GM18907 (cell line): Measurements from ENCODE around the gene RAB6B.

ENCODE experiments used
- ATAC-seq: cut with Tn5 transposase; IDR thresholded peaks from one replicate; pipeline ENCODE4 v1.9.1; 2021; ENCODE audit warnings: mild to moderate bottlenecking, moderate library complexity; ENCODE audit not compliant: unreplicated experiment

RAB6B gene

DNA sequence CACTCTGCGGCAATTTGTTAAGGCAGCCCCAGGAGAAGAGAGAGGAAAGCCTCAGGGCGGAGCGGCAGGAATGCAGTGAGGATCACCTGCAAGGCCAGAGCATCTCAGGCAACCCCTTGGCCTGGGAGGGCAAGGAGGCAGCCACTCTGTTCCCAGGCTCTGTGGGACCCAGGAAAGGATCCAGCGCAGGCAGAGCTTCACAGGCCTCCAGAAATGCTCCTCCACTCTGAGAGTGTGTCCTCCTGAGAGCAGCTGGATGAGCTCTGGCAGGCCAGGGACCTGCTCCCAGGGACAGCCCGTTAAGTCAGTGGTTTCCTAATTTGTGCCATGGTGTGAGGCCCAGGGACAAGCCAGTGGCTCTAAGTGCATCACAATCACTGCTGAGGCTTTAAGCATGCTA lies 35.2 kb downstream of the RAB6B start:
- no peak for ATAC-seq

DNA sequence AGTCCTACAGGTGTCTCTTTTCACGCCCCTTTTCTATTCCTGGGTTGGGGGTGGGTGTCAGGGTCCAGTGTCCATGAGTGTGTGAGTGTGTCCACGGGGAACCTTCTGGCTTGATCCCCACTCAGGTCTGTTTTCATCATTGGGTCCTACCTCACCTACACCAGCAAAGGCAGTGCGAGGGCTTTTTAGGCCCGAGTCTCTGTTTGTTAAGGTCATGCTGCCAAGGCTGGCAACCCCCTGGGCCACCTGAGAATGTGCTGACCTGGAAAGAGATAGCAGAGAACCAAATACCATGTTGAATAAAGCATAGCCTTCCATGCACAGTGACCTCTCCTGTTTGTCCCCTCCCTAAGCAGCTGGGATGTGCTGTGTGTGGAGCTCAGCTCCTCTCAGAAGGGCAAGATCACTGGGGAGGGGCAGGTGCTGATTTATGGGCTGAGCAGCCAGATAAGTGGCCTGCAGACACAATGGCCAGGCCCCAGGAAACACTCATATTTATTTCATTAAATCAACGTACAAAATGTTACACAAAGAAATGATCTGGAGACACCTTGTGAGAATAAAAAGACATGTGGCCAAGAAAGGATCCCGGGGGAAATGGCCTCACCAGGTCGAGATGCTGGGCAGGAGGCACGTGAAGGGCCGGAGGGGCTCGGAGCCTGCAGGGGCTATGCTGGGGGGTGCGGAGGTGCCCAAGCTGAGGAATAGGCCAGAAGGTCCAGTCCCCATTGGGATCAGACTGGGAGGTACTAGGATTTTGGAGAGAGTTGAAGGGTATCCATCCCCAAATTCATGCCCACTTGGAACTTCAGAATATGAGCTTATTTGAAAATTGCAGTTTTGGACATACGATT lies 36.1 kb downstream of the RAB6B start:
- no peak for ATAC-seq

DNA sequence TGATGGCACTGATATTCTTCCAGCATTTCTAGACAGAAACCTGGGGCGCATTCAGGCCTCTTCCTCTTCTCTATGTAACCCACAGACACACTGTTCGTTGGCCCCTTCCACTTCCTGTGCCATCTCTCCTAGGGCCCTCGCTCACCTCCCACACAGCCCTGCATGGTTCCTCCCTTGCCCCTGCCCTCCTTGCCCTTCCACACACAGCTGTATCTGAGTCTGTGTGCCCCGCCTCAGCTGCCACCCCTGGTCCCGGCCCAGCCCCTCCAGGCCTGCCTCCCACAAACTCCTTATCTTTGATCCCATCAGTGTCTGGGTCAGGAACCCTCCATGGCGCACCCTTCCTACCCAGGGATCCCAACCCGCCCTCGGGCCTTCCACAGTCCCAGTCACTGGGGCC lies 37.9 kb downstream of the RAB6B start:
- no peak for ATAC-seq

DNA sequence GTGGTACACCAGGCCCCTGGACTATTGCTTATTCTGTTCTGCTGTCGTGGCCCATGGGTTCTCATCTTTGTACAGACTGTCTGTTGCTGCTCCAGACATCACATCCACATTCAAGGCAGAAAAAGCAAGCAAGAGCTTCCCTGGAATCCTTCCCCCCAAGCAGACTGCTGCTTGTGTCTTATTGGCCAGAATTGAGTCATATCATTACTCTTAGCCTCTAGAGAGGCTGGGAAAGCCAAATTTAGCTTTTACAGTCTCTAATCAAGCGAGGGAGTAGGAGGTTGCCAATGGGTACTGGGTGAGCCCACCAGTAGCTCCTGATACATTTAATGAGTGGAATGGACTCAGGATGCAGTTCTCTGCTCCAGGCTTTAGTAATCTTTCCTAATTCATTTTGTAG lies 39.4 kb downstream of the RAB6B start:
- no peak for ATAC-seq

DNA sequence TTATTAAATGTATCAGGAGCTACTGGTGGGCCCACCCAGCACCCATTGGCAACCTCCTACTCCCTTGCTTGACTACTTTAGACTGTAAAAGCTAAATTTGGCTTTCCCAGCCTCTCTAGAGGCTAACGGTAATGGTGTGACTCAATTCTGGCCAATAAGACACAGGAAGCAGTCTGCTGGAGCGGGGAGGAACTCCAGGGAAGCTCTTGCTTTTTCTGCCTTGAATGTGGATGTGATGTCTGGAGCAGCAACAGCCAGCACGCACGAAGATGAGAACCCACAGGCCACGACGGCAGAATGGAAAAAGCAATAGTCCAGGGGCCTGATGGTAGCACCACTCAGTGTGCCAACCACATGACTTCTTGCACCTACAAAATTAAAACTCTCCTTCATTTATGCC lies 39.9 kb downstream of the RAB6B start:
- ATAC-seq: no peak

DNA sequence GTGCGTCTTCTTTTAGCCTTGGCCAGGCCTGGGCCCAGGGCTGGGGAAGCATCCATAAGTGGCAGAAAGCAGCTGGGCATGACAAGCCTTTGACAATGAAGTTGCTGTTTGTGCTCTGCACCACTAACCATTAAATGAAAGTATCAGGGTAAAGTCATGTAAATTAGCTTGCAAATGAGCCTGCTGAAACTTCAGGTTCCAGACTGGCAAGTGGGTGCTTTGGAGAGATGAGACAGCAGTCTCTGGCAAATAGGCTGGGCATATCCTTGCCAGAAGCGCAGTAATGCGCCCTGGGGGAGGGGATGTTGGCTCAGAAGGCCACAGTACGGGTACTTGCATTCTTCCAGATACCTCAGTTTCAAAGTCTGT lies 40.7 kb downstream of the RAB6B start:
- no peak for ATAC-seq

DNA sequence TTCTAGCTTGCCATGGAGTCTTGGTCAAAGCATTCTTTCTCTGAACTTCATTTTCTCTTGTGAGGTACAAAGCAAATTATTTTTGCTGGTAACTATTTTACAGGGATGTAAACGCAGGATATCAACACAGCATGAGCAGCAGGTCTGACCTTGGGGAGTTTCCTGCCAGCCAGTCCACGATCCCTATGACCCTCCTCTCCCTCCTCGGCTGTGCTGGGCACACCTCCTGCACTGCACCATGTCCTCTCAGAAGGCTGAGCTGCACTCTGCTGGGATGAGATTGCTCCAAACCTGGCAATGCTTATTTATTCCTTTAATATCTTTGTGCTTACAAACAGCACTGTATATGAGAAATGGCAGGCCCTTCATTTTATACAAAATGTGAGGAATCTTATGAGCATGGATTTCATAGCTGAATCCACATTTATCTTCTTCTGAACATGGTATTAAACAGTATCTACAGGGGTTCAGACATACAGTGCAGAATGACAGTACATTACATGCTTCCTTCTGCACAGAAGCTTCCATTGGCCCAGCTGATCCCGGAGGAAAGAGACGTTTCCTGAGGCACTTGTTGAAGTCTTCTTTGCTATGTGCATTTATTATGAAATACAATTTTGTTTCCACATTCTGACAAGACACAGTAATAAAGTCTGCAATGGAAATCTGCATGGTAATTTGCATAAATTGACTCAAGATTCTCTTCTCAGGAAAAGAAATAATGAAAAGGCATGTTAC lies 41.2 kb downstream of the RAB6B start:
- ATAC-seq: no peak

DNA sequence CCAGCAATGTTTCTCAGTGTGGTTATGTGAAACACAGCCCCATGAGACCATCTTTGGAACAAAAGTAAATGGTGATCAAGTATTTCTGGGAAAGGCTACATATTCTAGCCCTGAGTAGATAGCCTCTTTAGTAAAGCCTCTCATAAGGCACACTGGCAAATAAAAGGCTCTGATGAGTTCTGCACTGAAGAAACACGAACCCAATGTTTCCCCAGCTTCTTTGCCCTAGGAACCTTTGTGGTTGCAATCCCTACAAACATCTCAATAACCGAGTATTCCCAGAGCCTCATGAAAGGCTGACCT lies 41.8 kb downstream of the RAB6B start:
- no peak for ATAC-seq

DNA sequence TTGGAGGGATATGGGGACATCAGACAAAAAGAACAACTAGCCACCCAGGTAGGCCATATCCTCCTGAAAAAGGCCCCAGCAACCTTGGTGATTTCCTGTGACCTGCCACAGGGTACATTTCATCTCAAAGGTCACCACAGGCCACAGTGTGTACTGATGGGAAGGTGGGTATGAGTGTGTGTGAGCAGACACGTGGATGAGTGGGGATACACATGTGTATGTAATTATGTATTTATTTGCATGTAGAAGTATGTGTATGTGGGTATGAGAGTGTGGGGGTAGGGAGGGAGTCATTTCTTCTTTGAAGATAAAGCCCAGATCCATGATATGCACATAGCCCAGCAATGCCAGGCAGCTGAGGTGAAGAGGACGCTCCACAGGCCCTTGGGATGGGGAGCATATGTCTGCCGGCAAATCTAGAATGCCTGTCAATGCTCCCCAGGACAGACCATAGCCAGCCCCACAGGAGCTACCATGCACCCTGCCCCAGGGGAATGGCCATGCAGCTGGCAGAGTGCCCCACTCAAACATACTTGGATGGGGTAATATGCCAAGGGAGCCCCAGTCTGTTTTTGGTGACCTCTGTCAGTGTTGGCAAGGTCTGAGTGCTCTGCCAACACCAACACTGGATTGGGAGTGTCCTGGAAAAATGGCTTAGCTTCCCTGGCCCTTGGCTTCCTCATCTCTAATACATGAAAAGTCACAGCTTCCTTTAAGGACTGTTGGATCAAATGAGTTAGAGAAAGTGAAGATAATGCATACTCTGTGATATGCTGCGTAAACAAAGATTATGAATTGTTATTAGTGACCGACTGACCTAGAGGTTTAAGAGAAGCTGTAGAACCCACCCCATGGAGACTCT lies 42.4 kb downstream of the RAB6B start:
- ATAC-seq: no peak

DNA sequence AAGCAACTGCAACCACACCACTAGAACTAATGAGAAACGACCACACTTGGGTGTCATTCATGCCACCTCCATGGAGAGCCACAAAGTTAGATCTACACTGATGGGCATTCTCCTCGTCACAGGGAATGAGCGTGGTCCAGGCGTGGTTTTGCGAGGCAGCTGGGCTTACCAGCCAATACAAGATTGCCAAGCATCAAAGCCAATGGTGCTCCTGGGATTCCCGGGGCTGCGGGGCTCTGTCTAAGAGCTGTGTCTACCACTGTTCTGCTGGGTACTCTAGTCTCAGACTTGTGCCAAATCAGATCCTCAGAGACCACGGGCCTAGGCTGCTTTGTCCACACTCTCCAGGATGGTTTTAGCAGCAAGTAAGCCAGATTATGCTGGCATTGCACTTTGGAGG lies 43.8 kb downstream of the RAB6B start:
- ATAC-seq: no peak

DNA sequence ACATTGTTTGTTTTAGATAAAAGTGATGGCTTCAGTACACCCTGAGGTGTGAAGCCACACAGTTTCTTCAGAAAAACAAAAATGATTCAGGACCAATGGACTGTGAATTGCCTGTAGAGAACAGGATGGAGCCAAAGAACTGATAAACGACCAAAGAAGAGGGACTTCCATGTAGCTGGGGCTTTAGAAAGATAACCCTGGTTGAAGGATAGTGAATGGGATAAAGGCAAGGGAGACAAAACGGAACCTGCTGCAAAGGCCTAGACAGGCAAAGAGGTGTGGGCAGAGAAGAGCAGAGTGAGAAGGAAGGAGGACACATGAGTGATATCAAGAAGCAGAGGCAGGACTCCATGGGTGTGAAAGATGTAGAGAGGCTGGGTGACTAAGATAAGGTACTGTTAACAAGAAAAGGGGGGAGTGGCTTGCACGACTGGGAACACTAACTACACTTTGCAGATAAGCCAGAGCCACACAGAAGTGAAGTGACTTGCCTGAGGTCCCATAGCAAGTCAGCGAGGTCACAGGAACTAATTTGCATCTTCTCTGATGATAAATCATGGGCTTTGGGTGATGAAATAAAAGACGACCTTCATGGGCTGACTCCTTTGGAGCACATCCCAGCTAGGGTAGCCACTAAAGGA lies 44.3 kb downstream of the RAB6B start:
- no peak for ATAC-seq

DNA sequence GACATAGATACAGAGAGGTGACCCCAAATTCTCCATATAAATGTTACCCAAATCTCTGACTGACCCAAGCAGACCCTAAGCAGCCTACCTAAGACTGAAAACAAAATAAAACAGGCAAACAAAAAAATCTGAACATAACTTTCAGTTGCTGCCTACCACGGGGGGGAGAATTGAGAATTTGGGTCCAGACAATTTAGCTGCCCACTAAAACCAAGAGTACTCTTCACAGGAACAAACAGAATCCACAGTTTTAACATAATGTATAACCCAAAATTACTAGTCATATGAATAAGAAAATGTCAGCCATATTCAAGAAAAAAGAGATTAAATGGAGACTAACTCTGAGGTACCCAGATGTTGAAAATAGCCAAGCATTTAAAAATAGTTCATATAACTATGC lies 45.6 kb downstream of the RAB6B start:
- no peak for ATAC-seq

DNA sequence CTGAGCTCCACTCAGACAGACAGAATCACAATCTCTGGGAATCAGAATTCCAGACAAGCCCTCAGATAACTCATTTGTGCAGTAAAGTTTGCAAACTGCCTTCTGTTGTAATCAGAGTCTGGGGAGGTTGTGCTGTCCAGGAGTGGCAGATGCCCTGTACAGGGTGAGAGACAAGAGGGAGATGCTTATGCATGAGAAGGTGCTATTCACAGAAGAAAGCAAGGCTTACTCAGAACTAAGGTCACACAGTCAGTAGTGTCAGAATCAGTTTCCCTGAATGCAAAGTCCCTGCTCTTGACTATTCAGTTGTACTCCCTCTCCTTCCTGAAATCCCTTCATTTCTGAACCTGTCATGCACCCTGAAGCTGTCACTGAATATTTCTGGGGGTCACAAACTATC lies 46.3 kb downstream of the RAB6B start:
- ATAC-seq: no peak

DNA sequence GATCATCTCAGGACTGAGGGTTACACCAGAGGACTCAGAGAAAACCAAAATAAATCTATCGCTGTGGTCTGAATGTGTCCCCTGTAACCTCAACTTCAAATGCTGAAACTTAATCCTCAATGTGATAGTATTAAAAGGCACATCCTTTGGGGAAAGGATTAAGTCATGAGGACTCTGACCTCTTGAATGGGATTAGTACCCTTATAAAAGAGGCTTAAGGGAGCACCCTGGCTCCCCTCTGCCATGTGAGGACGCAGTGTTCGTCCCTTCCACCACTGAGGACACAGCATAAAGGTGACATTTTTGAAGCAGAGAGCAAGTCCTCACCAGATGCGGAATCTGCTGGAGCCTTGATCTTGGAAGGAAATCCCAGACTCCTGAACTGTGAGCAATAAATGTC lies 50.6 kb downstream of the RAB6B start:
- ATAC-seq: no peak

DNA sequence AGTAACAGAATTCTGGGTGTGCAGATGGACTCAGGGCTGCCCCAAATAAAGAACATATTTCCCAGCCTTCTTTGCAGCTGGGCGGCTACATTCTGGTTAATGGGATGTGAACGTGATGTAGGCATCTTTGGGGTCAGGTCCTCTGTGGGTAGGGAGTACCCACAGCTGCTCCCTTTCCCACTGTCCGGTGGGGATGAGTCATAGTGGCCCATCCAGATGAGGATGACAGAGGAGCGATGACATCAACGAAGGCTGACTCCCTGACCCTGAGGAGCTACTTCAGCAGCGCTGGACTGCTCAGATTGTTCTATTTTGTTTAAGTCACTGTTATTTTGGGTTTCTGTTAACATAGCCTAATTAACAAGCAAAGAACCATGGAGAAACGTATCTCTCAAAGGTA lies 52.0 kb downstream of the RAB6B start:
- ATAC-seq: no peak

DNA sequence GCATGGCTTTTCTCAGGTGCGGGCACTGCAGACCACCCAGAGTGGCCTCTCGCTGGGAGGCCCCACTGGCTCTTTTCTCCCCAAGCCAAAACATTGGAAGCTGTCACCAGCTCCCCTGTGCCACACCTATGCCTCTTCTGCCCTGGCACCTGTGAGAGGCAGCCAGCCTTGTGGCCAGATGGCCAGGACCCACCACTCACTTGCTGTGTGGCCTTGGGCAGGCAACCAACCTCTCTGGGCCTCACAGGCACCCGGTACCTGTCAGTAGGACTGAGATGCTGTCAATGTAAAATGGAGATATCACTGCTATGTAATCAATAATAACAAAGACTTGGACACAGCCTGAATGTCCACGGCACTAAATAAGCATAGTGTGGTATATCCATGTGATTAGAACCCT lies 53.5 kb downstream of the RAB6B start:
- ATAC-seq: no peak

DNA sequence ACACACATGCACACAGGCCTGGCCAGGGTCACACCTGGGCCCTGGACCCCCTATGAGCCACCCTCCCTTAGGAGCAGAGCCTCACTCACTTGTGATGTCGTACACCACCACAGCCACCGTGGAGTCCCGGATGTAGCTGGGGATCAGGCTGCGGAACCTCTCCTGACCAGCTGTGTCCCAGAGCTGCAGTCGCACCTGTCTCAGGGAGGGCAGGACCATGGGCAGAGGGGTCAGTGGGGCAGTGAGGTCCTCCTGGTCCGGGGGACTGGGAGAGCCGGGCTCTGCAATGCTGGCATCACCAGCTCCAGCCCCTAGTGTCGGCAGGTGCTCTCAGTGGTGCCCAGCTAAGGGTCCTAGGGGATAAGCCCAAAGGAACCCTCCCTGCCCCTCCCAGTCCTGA lies 54.5 kb downstream of the RAB6B start:
- no peak for ATAC-seq

DNA sequence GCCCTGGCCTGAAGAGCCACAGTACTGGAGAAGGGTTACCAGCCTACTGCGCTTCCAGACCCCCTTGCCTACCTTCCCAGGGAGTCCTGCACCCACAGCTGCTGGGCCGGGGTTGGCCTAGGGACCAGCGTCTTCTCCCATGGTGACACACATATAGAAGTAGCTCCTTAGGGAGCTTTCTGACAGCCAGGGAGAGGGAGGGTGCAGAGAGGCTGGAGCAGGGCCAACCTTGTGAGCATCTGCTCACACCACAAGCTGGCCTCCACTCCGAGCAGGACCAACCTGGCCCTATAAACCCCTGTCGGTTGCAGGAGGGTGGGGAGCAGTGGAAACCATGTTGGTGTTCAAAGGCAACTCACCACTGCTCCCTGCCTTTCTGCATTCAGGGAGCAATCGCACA lies 54.9 kb downstream of the RAB6B start:
- ATAC-seq: no peak

DNA sequence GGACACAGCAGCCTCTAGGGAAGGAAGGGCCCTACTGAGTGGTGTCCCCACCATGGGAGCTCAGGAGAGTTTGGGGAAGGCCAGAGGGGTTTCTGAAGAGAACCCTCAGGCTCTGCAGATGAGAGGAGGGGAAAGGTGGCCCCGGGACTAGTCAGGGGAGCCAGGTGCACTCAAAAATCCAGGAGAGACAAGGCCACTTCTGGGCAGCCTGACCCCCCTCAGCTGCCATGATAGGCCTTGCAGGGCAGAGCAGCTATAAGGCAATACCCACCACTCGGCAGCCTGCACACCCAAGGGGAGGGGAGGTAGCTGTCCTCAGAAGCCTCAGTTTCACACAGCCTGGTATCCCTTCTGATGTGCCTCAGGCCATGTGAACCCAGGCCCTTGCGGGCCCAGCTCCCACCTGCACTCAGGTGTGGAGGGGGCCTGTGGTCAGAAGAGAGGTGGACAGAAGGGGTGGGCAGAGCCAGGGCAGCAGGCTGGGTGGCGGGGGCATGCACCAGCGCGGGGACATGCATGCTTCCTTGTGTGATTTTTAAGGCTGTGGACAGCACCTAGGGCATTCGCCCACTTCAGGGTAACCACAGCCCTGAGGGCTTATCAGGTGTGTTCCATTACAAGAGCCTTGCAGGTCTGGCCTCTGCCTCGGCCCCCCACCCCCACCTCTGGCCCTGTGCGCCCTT lies 55.5 kb downstream of the RAB6B start:
- no peak for ATAC-seq

DNA sequence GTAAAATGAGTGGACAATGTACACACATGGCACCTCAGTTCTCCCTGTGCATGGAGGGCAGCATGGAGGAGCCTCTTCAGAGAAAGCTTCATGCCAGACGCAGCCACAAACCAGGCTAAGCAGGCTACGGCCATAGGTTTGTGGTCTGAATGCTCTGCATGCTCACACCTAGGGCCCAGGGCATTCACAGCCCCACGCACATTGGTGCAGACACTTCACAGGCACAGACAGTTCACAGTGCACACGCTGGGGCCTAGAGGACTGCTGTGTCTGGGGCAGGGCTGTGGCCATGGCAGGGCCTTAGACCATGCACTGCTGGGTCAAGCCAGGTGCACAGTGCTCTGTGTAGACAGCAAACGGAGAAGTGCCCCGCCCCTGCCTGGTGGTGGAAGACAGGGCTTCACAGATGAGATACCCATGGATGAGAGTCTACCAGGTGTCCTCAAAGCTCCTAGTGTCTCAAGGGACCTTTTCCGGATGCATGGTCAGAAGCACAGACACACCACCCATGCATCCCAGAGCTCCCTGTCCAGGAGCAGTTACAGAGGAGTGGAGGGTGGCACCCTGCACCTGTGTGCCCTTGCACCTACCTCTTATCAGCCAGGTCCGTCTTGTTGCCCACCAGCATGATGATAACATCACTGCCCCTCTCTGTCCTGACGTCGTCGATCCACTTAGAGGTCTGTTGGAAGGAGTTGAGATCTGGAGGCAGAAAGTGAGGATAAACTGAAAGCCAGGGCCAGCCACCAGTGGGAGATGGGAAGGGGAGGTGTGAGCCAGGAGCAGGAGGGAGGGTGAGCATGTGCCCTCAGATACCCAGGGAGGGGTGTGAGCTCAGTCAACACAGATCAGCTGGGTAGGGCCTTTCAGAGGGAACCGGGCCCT lies 56.5 kb downstream of the RAB6B start:
- ATAC-seq: no peak
